NCI-H82 (cell line): ENCODE measurements around the gene MED8.
"Not testable (repeated sequence)": the region's sequence is repeated elsewhere in the genome, so short reads cannot be mapped to it uniquely, and the experiment has no call there.

Experiments used
- DNase-seq: peaks from one replicate; lab custom pipeline; 2025; lab: John Stamatoyannopoulos, UW

The MED8 gene

DNA sequence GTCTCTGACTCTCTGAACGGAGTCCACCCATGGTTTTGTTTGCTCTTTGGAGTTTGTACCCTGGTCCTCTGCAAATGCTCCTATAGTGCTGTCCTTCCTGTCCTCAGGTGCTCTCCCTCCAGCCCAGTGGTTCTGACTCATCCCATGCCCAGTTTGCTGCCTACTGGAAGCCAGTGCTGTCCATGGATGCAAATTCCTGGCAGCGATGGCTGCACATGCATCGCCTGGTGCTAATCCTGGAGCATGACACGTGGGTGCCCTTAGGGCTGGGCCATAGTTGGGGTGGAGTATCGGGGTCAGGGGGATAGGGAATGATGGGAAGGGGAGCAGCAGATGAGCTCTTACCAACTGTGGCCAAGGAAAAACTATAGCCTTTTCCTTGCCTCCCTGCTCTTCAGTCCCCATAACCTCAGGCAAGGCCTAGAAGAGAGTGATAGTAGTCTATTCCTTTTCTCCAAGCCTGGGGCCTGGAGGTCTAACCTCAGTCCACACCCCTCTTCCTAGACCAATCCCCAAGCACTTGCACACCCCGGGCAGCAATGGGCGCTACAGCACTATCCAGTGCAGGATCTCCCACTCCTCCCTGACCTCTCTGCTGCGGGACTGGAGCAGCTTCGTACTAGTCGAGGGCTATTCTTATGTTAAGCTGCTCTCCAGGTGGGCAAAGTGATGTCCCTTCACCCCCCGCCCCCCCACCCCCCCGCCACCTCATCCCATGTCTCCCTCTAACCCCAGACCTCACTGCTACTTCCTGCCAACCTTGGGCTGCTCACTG is 32.6 kb upstream of the MED8 start:
- no peak for DNase-seq

DNA sequence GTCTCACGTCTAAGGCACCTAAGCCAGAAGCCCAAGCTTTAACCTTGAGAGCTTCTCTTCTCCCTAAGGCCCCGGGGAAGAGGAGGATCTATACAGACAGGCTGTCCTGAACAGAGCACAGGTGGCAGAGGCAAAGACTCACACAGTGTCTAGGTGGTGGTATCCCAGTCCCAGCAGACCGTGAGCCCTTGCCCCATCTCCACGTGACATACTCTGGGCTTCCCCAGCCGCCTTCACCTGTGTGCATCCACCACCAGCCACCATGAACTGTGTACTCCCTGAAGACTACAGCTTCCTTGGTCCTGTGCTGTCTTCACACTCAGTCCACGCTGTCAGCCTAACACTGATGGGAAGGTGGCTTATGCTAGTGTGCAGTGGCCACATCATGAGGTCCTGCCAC is 31.8 kb upstream of the MED8 start:
- DNase-seq = no peak

DNA sequence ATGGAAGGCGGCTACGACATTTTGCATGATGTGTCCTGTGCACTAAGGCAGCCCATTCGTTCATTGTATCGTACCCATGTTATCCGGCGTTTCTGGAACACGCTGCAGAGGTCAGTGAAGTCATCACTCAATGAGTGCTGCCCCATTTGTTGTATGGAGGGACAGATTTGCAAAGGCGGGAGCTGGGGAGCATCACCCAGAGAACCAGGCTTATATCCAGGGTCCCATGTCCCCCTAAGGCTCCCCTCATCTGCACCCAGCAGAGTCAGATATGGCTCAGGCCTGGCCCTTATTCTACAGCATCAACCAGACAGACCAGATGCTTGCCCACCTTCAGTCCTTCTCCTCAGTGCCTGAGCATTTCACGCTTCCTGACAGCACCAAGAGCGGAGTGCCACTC is 31.3 kb upstream of the MED8 start:
- no peak for DNase-seq

GRCh38 chr1:43419627-43420425 is 30.2 kb upstream of the MED8 start:
- DNase-seq = no peak

DNA sequence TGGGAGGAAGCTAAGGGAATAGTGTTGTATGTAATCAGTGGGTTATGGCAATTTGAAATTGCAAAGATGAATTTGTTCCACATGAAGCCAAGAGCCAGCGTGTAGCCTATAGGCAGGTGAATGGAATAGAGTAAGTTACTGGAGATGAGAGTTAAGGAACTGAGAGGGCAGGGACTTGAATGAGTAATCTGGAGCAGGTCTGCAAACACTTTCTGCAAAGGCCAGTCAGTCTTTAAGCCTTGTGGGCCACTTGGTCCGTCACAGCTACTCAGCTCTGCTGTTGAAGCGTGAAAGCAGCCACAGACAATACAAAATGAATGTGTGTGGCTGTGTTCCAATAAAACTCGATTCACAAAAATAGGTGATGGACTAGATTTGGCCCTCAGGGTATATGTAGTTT is 29.3 kb upstream of the MED8 start:
- DNase-seq = no peak

- DNase-seq = no peak
These were observed 26.3 kb upstream of the MED8 start for GRCh38 chr1:43415901-43416300.

DNA sequence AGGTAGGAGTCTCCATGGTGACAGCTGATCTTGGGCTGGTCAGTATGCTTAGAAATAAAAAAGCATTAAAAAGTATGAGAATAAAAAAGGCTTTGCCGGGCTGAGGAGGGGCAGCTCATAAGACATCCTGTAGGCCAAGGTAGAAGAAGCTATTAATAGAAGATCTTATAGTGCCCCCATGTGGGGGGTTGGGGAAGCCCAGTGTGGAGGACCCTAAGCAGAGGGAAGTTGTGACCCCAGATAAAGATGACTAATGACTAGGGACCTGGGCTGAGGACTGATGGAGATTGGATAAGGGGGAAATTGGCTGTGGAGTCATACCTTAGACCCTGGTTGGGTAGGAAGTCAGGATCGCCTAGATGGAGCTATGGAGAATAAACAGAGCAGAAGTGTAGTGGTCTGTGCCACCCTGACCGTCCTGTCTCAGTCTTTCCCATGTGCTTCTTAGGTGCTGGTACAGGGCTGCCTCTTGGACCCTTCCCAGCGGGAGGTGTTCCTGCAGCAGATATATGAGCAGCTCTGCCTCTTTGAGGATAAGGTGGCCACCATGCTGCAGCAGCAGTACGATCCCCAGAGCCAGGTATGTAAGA is 25.1 kb upstream of the MED8 start:
- peak; percentile 90 for DNase-seq

DNA sequence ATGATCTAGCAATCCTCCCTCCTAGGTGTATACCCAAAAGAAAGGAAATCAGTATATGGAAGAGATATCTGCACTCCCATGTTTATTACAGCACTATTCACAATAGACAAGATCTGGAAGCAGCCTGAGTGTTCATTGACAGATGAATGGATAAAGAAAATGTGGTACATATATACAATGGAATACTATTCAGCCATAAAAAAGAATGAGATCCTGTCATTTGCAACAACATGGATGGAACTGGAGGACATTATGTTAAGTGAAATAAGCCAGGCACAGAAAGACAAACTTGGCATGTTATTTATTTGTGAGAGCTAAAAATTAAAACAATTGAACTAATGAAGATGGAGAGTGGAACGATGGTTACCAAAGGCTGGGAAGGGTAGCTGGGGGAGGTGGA is 23.8 kb upstream of the MED8 start:
- DNase-seq = not testable (repeated sequence)

DNA sequence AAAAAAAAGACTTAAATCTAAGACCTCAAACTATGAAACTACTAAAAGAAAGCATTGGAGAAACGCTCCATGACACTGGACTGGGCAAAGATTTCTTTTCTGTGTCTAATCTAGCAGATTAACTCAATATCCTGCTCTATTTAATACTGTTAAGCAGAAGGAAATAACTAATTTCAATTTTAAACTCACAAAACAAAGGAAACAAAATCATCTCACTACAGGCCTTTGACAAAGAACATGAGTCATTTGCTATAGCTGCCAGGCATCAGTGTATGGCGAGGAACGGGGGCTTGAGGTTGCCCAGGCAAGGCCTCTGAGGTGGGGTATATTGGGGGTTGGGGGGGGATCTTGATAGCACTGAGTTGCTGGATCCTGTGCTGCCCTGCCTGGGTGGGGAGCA is 21.0 kb upstream of the MED8 start:
- no peak for DNase-seq

- no peak for DNase-seq
These were observed 16.3 kb upstream of the MED8 start for GRCh38 chr1:43405876-43406234.

- no peak for DNase-seq
These were observed 15.7 kb upstream of the MED8 start for GRCh38 chr1:43405219-43405875.

DNA sequence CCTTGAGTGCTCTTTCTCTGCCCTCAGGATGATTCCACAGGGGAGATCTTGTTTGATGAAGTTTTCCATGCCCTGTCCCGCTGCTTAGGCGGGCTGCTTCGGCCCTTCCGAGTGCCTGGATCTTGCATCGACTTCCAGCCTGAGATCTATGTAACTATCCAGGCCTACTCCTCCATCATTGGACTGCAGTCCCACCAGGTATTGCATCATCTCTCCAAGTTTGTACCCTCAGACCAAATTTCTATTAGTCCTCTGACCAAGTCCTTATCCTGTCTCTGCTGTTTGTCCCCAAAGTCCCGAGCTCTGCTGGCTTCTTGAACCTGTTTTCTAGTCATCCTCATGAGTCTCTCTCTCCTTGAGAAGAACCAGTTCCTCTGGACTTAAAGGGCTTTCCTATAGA is 14.8 kb upstream of the MED8 start:
- DNase-seq = no peak

- no peak for DNase-seq
These were observed 12.7 kb upstream of the MED8 start for GRCh38 chr1:43402089-43402865.

- not testable (repeated sequence) for DNase-seq
These were observed 10.8 kb upstream of the MED8 start for GRCh38 chr1:43400441-43400840.

DNA sequence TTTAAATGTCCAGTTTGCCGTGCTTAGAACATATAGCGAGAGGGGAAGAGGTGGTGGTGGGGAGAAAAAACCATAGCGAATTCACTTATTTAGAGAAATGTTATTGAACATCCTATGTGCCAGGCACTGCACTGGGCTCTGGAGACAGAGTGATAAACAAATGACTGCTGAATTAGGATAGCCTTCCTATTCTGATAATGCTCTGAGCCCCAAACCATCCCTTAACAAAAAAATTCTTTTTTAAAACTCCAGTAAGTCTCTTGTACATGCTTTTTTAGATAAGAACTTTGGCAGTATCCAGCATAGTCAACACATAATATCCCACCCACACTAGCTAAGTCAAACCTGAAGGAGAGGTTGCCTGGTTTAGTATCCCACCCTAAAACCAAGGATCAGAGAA is 8.6 kb upstream of the MED8 start:
- no peak for DNase-seq

DNA sequence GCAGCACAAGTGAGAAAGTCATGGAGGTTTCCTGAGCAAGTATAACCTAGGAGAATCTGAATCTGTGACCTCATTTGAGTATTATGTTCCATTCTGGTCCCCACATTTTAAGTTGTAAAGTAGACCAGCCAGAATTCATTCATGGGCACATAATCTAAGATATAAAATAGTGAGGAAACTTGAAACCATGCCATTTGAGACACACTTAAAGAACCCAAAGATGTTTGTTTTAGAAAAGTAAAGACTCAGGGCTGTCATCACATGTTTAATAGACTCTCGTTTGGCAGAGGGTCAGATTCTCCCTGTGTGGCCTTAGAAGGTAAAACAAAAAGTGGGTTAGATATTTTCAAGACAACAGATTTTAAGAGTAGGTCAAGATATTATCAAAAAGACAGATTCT is 6.5 kb upstream of the MED8 start:
- DNase-seq = no peak

- DNase-seq = no peak
These were observed 5.9 kb upstream of the MED8 start for GRCh38 chr1:43395523-43395922.

DNA sequence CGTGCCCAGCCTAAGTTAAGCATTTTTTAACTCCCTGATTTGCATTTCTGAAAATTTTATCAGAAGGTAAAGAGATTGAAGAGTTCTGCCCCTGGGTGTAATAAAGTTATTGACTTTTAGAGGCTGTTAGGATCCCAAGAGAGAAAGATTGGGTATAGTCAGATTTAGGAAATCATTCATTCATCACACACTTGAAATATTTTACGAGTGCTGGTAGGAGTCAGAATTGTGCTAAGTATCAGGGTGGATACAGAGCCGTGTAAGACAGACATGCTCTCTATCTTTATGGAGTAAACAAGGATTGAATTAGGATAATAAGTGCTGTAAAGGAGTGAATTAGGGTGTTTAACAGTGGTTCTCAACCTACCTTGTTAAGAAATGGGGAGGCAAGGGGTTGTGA is 3.1 kb upstream of the MED8 start:
- DNase-seq = no peak

GRCh38 chr1:43388613-43389012 is 987 bp downstream of the MED8 start:
- peak; percentile 37 for DNase-seq

DNA sequence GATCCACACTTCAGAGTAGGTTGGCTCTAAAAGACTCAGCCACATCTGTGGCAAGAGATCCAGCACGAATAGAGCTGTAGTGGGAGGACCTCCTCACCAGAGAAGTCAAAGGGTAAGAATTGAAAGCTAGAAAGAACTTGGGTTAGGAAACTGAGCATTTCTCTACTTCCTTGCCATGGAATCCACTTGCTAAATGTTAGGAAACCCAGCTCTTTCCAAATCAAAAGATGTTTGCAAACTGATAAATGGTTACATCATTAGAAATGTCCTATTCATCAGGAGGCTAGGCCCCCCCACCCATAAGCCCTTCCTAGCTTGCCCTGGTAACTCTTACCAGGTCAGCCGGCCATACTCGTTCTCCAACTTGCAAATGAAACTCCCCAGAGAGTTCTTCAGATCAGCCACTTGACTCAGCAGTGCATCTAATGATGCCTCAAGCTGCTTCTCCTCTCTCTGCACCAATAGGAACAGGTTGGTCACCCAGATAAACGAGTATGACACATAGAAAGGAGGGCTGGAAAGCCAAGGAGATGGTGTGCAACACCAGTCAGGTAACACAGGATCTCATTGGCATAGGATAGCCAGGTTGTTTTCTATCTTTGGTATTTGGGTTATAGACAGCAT is 1.5 kb downstream of the MED8 start:
- DNase-seq = no peak

DNA sequence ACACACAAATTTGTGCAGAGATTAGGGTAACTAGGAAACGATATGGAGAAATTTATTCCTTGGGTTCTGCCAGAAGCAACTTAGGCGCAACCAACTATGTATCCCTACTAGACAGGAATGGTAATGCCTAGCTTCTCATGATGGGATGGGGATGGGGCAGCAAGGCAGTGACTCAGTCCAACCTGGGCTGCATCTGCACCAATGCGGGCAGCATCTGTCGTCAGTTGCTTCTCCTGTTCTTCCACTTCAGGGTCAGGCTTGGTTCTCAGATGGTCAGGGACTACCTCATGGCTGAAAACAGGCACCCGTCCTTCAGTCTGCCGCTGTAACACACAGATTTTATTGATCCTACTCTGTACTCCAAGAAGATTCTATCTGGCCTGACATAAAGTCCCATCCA is 2.9 kb downstream of the MED8 start:
- no peak for DNase-seq

DNA sequence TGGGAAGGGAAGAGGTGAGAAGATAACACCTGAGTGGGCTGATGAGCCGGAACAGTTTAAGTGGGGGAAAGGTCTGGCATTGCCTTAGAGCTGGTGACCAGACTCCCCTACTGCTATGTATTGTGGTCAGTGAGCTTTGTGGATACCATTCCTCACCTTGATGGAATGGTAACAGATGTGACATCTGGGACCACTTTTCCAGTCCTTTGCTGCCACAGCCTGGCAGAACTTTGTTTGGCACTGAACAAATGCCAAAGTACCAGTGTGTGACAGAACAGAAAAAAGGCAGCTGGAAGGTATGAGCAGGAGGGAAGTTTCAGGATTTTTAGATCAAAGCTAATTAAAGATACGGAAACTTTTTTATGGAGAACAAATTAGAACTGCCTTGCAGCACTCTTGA is 6.2 kb downstream of the MED8 start:
- no peak for DNase-seq
